Smooth muscle cell (in vitro differentiated cells): ENCODE data around the gene YBX3. TPM values are rescaled to one million over a fixed set of nuclear protein-coding genes. Genes with fewer than 3 reads are reported as not detected.

ENCODE experiments used
- DNase-seq: peaks from one replicate; lab custom pipeline; 2025; ENCODE audit not compliant: unreplicated experiment; lab: John Stamatoyannopoulos, UW
- H2AFZ ChIP-seq: fragments of 200-600 bp; sonication (generic); 2 replicates; pipeline ENCODE4 v1.6.0; 2016; ENCODE audit warnings: antibody characterized with exemption, low read depth, mild to moderate bottlenecking
- H3F3A ChIP-seq: fragments of 200-600 bp; sonication (generic); 2 replicates; pipeline ENCODE4 v1.6.0; 2017; ENCODE audit warnings: antibody characterized with exemption, low read depth
- H3K27ac ChIP-seq: fragments of 200-600 bp; sonication (generic); 2 replicates; pipeline ENCODE4 v1.5.1; 2016; ENCODE audit warnings: low read depth, mild to moderate bottlenecking
- H3K27me3 ChIP-seq: fragments of 200-600 bp; sonication (generic); 2 replicates; pipeline ENCODE4 v1.6.1; 2016; ENCODE audit warnings: low read depth, mild to moderate bottlenecking
- H3K36me3 ChIP-seq: fragments of 200-600 bp; sonication (generic); 2 replicates; pipeline ENCODE4 v1.5.1; 2016; ENCODE audit warnings: low read depth
- H3K4me1 ChIP-seq: fragments of 200-600 bp; sonication (generic); 2 replicates; pipeline ENCODE4 v1.5.1; 2016; ENCODE audit warnings: low read depth
- H3K4me2 ChIP-seq: fragments of 200-600 bp; sonication (generic); 2 replicates; pipeline ENCODE4 v1.6.0; 2016; ENCODE audit warnings: mild to moderate bottlenecking
- H3K4me3 ChIP-seq: fragments of 200-600 bp; sonication (generic); 2 replicates; pipeline ENCODE4 v1.5.1; 2016; ENCODE audit warnings: mild to moderate bottlenecking
- H3K79me2 ChIP-seq: fragments of 200-600 bp; sonication (generic); 2 replicates; pipeline ENCODE4 v1.6.0; 2016; ENCODE audit warnings: low read depth, mild to moderate bottlenecking
- H3K9ac ChIP-seq: fragments of 200-600 bp; sonication (generic); 2 replicates; pipeline ENCODE4 v1.6.0; 2016; ENCODE audit warnings: low read depth
- H3K9me3 ChIP-seq: fragments of 200-600 bp; sonication (generic); replicated peaks from 2 replicates; pipeline ENCODE4 v1.5.1; 2016; ENCODE audit warnings: low read depth
- H4K20me1 ChIP-seq: fragments of 200-600 bp; sonication (generic); 2 replicates; pipeline ENCODE4 v1.6.0; 2016; ENCODE audit warnings: low read depth
- CTCF ChIP-seq: fragments of 200-600 bp; sonication (generic); IDR thresholded peaks from 2 replicates; pipeline ENCODE4 v1.5.1; 2017; ENCODE audit warnings: borderline replicate concordance, mild to moderate bottlenecking, antibody characterized with exemption; ENCODE audit not compliant: insufficient read depth, poor library complexity, severe bottlenecking
- WGBS: methylation state at CpG from one replicate; pipeline ENCODE4 v1.1.7; 2016; ENCODE audit warnings: low lambda C conversion rate; 5-methylcytosine and 5-hydroxymethylcytosine counted together
- polyA plus RNA-seq: library from polyadenylated mRNA; unstranded; fragments of >200 nt; fragmentation: Nextera tagmentation; extraction: Ambion mirVana; gene quantifications from 2 replicates; pipeline ENCODE4 v1.2.1, GENCODE V29; 2016
- total RNA-seq: library from RNA; depleted of rRNA; stranded (reverse); fragments of >200 nt; gene quantifications from 2 replicates; pipeline ENCODE4 v1.2.3, GENCODE V29; 2014

The YBX3 gene
- total and polyA plus RNA-seq, 2 experiments from 2014 or later: 129 to 188 TPM

- no peaks in the 10 kb centered on the region for H3K79me2 ChIP-seq
- H3K4me3 ChIP-seq: no peak overlapping the region
- H3K9me3 ChIP-seq: no peaks in the 10 kb centered on the region
- no peak for DNase-seq
- TF ChIP-seq CTCF: no peak
- no peaks in the 10 kb centered on the region for H3K4me1 ChIP-seq
- 84% methylated on average over 4 of the region's 4 CpGs for WGBS
- no peak overlapping the region for H3K27ac ChIP-seq
- peaks cover 3% of the 10 kb centered on the region for H3F3A ChIP-seq
- H4K20me1 ChIP-seq: no peaks in the 10 kb centered on the region
- no peak overlapping the region for H3K9ac ChIP-seq
- H3K4me2 ChIP-seq: no peak overlapping the region
- H3K27me3 ChIP-seq: no peaks in the 10 kb centered on the region
- no peak overlapping the region for H2AFZ ChIP-seq
- no peaks in the 10 kb centered on the region for H3K36me3 ChIP-seq
Observed at GRCh38 chr12:10732549-10732948, 9.4 kb upstream of the YBX3 start.

- no peak overlapping the region for H3K27ac ChIP-seq
- DNase-seq: no peak
- no peak overlapping the region for H3K4me3 ChIP-seq
- H3K79me2 ChIP-seq: no peaks in the 10 kb centered on the region
- peaks cover 3% of the 10 kb centered on the region for H3F3A ChIP-seq
- TF ChIP-seq CTCF: no peak
- no peak overlapping the region for H3K4me2 ChIP-seq
- no peaks in the 10 kb centered on the region for H3K27me3 ChIP-seq
- H4K20me1 ChIP-seq: no peaks in the 10 kb centered on the region
- 96% methylated on average over 2 of the region's 2 CpGs for WGBS
- no peak overlapping the region for H3K9ac ChIP-seq
- H2AFZ ChIP-seq: no peak overlapping the region
- H3K9me3 ChIP-seq: no peaks in the 10 kb centered on the region
- H3K4me1 ChIP-seq: no peaks in the 10 kb centered on the region
- no peaks in the 10 kb centered on the region for H3K36me3 ChIP-seq
Observed at GRCh38 chr12:10732066-10732465, 8.9 kb upstream of the YBX3 start.

GRCh38 chr12:10730559-10730958 lies 7.4 kb upstream of the YBX3 start:
- Histone ChIP-seq H3K4me2 (no peak overlapping the region), H3K27ac (no peak overlapping the region), H3F3A (peaks cover 3% of the 10 kb centered on the region), H3K36me3 (no peaks in the 10 kb centered on the region), H2AFZ (no peak overlapping the region), H3K79me2 (no peaks in the 10 kb centered on the region), H3K9me3 (no peaks in the 10 kb centered on the region), H3K4me1 (no peaks in the 10 kb centered on the region), H3K9ac (no peak overlapping the region), H3K4me3 (no peak overlapping the region), H3K27me3 (peaks cover 7% of the 10 kb centered on the region), H4K20me1 (no peaks in the 10 kb centered on the region)
- no peak for TF ChIP-seq CTCF
- DNase-seq: no peak

- Histone ChIP-seq H3K9ac (no peak overlapping the region), H3K27me3 (peaks cover 7% of the 10 kb centered on the region), H3K4me1 (peaks cover 7% of the 10 kb centered on the region), H3K9me3 (no peaks in the 10 kb centered on the region), H3K4me2 (no peak overlapping the region), H3K27ac (no peak overlapping the region), H4K20me1 (no peaks in the 10 kb centered on the region), H3K36me3 (no peaks in the 10 kb centered on the region), H3K4me3 (no peak overlapping the region), H3F3A (peaks cover 3% of the 10 kb centered on the region), H2AFZ (no peak overlapping the region), H3K79me2 (peaks cover 7% of the 10 kb centered on the region)
- no peak for DNase-seq
- TF ChIP-seq CTCF: no peak
- WGBS: 90% methylated on average over 3 of the region's 3 CpGs
Observed at GRCh38 chr12:10728091-10728490, 5.0 kb upstream of the YBX3 start.
